ENCODE data around the gene GPR161. TPM values are rescaled to one million over a fixed set of nuclear protein-coding genes. Genes with fewer than 3 reads are reported as not detected.

GPR161 gene
- total and polyA plus RNA-seq, 8 donors = 9.3 to 37.7 (median 26.6) TPM

DNA sequence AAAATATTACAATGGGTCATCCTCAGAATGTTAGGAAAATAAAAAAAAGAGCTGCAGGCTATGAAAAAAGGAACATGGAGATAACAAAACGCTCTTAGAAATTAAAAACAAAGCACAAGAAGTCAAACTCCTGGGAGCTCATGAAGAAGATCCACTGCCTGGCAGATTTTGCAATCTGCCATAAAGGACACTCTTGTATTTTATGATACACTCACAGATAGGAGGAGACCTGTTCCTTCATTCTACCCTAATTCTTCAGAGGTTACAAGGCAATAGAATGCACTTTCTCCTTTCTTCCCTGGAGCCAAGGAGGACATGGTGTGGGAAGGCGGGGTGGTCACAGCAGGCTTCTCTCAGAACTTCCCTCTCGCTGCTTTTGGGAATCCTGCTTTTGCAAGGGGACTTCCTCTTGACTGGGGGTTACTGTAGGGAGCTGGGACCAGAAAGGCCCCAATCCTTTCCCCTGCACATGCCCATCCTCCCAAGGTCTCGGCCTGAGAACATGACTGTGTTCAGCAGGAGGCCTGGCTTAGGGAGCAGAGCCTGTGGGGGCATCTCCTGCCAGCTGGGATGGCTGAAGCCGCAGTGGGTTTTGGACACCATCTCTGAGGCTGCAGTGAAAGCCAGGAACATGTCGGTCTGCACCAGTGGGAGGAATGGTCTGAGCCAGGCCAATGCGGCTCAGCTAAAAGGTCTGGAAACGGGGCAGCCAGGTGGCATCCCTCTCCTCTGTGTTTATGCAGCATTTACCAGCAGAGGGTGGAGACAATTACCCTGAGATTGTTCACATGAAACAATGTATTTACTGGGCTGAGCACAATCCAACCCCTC lies 44.8 kb downstream of the GPR161 start:
- DNase-seq (no peak), ATAC-seq (no peak)
- no peaks in the 10 kb centered on the region for H3K9me3 ChIP-seq
- no peak for TF ChIP-seq CTCF (IDR thresholded peaks at IDR 0.05)
- no peaks in the 10 kb centered on the region for H3K36me3 ChIP-seq
- no peaks in the 10 kb centered on the region for H3K27me3 ChIP-seq
- H3K4me3 ChIP-seq = no peak overlapping the region
- intact Hi-C loops (cut with DNase I) = no loop called here
- H3K4me1 ChIP-seq = no peaks in the 10 kb centered on the region
- no peak overlapping the region for H3K27ac ChIP-seq

DNA sequence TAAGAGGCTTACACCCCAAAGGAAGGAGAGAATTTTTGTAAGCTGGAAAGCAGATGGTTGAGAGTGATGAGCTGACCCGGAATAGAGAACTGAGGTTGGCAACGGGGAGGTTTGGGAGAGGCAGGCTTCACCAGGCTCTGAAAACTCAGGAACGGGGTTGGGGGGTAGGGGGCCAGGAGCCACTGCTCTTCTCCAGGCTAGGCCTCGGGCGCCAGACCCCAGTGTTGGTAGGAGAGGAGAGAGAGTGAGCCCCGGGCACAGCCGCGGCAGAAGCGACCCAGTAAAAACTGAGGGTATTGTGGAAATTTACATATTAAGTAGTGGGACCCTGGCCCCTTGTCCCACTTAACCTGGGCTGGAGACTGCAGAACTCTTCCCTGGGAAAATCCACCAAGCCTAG lies 45.7 kb downstream of the GPR161 start:
- ATAC-seq = no peak

GRCh38 chr1:168090395-168090794 lies 46.3 kb downstream of the GPR161 start:
- DNase-seq = no peak
- no peaks in the 10 kb centered on the region for H3K27me3 ChIP-seq
- no peaks in the 10 kb centered on the region for H3K4me1 ChIP-seq
- ATAC-seq = no peak
- H3K4me3 ChIP-seq = no peak overlapping the region
- intact Hi-C loops (cut with DNase I) = no loop called here
- H3K36me3 ChIP-seq = no peaks in the 10 kb centered on the region
- H3K27ac ChIP-seq = no peak overlapping the region
- TF ChIP-seq CTCF (IDR thresholded peaks at IDR 0.05) = no peak
- H3K9me3 ChIP-seq = no peaks in the 10 kb centered on the region

More for the DNA sequence above, 45.7 kb downstream of the GPR161 start:
- Histone ChIP-seq H3K27me3 (no peaks in the 10 kb centered on the region), H3K27ac (no peak overlapping the region), H3K4me1 (no peaks in the 10 kb centered on the region), H3K9me3 (no peaks in the 10 kb centered on the region), H3K4me3 (no peak overlapping the region), H3K36me3 (no peaks in the 10 kb centered on the region)
- intact Hi-C loops (cut with DNase I) = no loop called here
- no peak for DNase-seq
- no peak for TF ChIP-seq CTCF (IDR thresholded peaks at IDR 0.05)

DNA sequence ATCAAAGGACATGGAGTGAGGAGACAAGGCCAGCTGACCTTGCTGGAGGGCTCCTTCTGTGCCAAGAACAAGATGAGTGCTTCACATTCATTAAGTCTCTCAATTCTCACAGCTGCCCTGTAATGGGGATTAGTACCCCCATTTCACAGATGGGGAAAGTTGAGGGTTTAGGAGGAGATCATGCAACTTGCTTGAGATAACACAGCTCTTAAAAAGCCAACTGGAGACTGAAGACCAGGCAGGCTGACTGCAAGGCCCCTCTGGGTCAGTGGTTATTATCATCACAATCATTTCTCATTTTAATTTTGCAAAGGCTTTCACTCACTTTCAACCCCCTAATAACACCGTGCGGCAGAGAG lies 46.8 kb downstream of the GPR161 start:
- Histone ChIP-seq H3K36me3 (no peaks in the 10 kb centered on the region), H3K9me3 (no peaks in the 10 kb centered on the region), H3K27me3 (no peaks in the 10 kb centered on the region), H3K4me3 (no peak overlapping the region), H3K27ac (no peak overlapping the region), H3K4me1 (no peaks in the 10 kb centered on the region)
- no peak for DNase-seq
- no peak for TF ChIP-seq CTCF (IDR thresholded peaks at IDR 0.05)
- no peak for ATAC-seq
- intact Hi-C loops (cut with DNase I) = no loop called here

DNA sequence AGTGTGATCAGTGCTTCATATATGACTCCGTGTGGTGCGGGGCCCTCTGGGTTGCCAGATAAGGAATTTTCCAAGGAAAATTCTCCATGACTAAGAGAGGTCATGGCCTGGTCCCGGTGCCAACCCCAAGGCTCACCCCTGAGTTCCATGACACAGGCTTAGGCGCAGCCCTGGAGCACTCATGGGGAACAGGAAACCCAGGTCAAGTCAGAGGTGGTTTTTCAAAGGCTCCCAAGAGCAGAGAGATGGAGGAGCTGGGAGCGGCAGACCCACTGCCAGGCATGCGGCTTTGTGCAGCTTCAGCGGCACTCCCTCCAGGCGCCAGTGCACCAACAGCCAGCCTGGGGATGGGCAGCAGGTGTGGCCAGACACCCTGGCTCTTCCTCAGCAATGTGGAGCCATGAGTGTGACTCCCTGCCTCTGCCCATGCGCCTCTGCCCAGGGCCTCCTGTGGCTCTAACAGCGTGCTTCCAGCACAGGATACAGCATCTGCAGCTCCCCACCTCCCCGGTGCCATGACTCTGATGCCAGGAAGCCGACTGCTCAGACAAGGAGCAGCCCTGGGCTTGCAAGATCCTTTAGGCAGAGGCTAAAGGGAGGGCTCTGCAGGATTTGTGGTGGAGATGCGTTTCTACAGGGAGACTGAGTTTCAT lies 47.3 kb downstream of the GPR161 start:
- Histone ChIP-seq H3K4me3 (no peak overlapping the region), H3K4me1 (no peaks in the 10 kb centered on the region), H3K27me3 (no peaks in the 10 kb centered on the region), H3K36me3 (no peaks in the 10 kb centered on the region), H3K27ac (no peak overlapping the region), H3K9me3 (no peaks in the 10 kb centered on the region)
- no peak for TF ChIP-seq CTCF (IDR thresholded peaks at IDR 0.05)
- ATAC-seq (no peak), DNase-seq (no peak)
- intact Hi-C loops (cut with DNase I) = no loop called here

Measured in left lung (tissue), 10 donors.